HL-60 (cell line): Measurements from ENCODE around the gene CD164.

ENCODE experiments used
- DNase-seq, 2 experiments: peaks; one replicate each; pipeline ENCODE4 v3.0.0-alpha.2; 2010 to 2020; ENCODE audit warnings: low read depth in 1 of 2, low spot score in 1 of 2
- H3K27ac ChIP-seq: fragments of 250-450 bp; sonication (Bioruptor Pico); replicated peaks from 2 replicates; pipeline ENCODE4 v1.5.1; 2020; ENCODE audit warnings: mild to moderate bottlenecking, moderate library complexity
- H3K27me3 ChIP-seq: fragments of 250-450 bp; sonication (Bioruptor Pico); 2 replicates; pipeline ENCODE4 v1.5.1; 2021; ENCODE audit warnings: mild to moderate bottlenecking, moderate library complexity; ENCODE audit not compliant: insufficient read depth, poor library complexity, severe bottlenecking
- H3K4me3 ChIP-seq: replicated peaks from 2 replicates; pipeline ENCODE4 v1.5.1; 2011; ENCODE audit warnings: mild to moderate bottlenecking, control low read depth, low read length; ENCODE audit not compliant: insufficient read depth
- GABPA ChIP-seq: IDR thresholded peaks from 2 replicates; pipeline ENCODE4 v1.6.1; 2012; ENCODE audit warnings: low read depth
- POLR2AphosphoS5 ChIP-seq: IDR thresholded peaks from 2 replicates; pipeline ENCODE4 v1.6.1; 2012; ENCODE audit warnings: low read depth
- SPI1 ChIP-seq: IDR thresholded peaks from 2 replicates; pipeline ENCODE4 v1.6.1; 2012; ENCODE audit warnings: low read depth, mild to moderate bottlenecking, borderline replicate concordance
- TF ChIP-seq, protein P1 (sequence below): IDR thresholded peaks from one replicate; pipeline ENCODE4 v1.5.1; 2011; ENCODE audit warnings: low read length, control low read depth, inconsistent platforms; ENCODE audit not compliant: insufficient read depth
- TF ChIP-seq, protein P2 (sequence below): IDR thresholded peaks from 2 replicates; pipeline ENCODE4 v1.6.1; 2012; ENCODE audit warnings: low read depth; ENCODE audit not compliant: insufficient replicate concordance

Gene CD164

DNA sequence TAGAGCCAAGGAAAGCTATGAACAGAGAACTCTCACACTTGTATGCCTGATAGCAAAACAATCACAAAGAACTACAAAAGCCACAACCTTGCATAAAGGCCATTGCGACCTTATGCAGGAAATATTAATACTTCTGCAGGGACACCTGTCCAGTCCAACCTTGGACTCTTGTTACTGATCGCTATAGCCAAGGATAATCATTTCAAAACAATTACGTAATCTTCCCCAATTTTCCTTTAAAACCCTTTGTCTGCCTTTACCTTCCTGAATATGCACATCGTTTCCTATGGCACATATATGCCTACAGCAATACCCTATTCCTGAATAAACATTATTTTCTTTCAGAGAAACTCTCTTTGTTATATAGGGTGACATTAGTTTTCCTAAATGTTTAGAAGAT, 35.4 kb upstream of the CD164 start:
- no peak overlapping the region for H3K4me3 ChIP-seq
- TF ChIP-seq POLR2AphosphoS5 (no peak), GABPA (no peak), SPI1 (no peak)
- TF ChIP-seq, protein P1, sequence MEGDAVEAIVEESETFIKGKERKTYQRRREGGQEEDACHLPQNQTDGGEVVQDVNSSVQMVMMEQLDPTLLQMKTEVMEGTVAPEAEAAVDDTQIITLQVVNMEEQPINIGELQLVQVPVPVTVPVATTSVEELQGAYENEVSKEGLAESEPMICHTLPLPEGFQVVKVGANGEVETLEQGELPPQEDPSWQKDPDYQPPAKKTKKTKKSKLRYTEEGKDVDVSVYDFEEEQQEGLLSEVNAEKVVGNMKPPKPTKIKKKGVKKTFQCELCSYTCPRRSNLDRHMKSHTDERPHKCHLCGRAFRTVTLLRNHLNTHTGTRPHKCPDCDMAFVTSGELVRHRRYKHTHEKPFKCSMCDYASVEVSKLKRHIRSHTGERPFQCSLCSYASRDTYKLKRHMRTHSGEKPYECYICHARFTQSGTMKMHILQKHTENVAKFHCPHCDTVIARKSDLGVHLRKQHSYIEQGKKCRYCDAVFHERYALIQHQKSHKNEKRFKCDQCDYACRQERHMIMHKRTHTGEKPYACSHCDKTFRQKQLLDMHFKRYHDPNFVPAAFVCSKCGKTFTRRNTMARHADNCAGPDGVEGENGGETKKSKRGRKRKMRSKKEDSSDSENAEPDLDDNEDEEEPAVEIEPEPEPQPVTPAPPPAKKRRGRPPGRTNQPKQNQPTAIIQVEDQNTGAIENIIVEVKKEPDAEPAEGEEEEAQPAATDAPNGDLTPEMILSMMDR: no peak
- TF ChIP-seq, protein P2, sequence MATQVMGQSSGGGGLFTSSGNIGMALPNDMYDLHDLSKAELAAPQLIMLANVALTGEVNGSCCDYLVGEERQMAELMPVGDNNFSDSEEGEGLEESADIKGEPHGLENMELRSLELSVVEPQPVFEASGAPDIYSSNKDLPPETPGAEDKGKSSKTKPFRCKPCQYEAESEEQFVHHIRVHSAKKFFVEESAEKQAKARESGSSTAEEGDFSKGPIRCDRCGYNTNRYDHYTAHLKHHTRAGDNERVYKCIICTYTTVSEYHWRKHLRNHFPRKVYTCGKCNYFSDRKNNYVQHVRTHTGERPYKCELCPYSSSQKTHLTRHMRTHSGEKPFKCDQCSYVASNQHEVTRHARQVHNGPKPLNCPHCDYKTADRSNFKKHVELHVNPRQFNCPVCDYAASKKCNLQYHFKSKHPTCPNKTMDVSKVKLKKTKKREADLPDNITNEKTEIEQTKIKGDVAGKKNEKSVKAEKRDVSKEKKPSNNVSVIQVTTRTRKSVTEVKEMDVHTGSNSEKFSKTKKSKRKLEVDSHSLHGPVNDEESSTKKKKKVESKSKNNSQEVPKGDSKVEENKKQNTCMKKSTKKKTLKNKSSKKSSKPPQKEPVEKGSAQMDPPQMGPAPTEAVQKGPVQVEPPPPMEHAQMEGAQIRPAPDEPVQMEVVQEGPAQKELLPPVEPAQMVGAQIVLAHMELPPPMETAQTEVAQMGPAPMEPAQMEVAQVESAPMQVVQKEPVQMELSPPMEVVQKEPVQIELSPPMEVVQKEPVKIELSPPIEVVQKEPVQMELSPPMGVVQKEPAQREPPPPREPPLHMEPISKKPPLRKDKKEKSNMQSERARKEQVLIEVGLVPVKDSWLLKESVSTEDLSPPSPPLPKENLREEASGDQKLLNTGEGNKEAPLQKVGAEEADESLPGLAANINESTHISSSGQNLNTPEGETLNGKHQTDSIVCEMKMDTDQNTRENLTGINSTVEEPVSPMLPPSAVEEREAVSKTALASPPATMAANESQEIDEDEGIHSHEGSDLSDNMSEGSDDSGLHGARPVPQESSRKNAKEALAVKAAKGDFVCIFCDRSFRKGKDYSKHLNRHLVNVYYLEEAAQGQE: no peak
- DNase-seq: no peak
- no peaks in the 10 kb centered on the region for H3K27me3 ChIP-seq
- no peak overlapping the region for H3K27ac ChIP-seq

DNA sequence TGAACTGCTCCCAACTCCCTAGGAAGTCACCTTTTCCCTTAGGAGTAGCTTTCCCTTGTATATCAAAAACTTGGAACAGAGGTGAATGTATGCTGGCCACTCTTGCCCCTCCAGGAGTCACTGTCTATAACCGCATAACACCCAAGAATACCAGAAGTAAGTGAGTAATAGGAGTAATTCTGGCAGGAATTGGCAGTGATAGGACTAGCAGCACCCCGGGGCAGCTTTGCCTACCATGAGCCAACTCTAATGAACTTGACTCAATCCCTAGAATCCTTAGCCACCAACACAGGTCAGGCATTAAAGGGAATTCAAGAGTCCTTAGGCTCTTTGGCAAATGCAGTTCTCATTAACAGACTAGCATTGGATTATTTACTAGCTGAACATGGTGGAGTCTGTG, 28.8 kb upstream of the CD164 start:
- TF ChIP-seq POLR2AphosphoS5 (no peak), GABPA (no peak), SPI1 (no peak)
- TF ChIP-seq, protein P1: no peak
- TF ChIP-seq, protein P2: no peak
- no peak overlapping the region for H3K27ac ChIP-seq
- H3K4me3 ChIP-seq: no peak overlapping the region
- no peak for DNase-seq
- peaks cover 2% of the 10 kb centered on the region for H3K27me3 ChIP-seq

DNA sequence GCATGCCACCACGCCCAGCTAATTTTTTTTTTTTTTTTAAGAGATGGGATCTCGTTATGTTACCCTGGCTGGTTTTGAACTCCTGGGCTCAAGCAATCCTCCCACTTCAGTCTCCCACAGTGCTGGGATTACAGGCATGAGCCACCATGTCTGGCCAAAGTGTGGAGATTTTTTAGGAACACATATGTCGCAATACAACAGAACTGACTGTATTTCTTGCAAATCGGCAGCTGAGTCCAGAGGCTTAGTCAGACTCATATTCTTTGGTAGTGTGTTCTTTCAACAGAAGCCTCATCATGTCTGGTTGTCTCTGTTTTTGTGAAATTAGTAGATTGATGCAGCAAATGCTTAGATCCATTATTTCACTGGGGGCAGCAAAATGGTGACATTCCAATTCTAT, 23.9 kb upstream of the CD164 start:
- Histone ChIP-seq H3K27ac (no peak overlapping the region), H3K27me3 (no peaks in the 10 kb centered on the region), H3K4me3 (no peak overlapping the region)
- TF ChIP-seq SPI1: no peak
- no peak for TF ChIP-seq GABPA
- TF ChIP-seq, protein P1: no peak
- no peak for TF ChIP-seq POLR2AphosphoS5
- TF ChIP-seq, protein P2: no peak
- DNase-seq: peak in 1 of 2 experiments; percentile 33
